Measurements from ENCODE around the gene ZCCHC14. TPM values are rescaled to one million over a fixed set of nuclear protein-coding genes. Genes with fewer than 3 reads are reported as not detected.

ZCCHC14 gene
- total RNA-seq, 2 experiments from 2014 or later = 5.5 to 5.7 TPM

Other genes with a start within 250 kb of the ZCCHC14 start
- 10 to 100 TPM in 1 of 2 experiments, 1 to 10 TPM in 1; 9.9 to 11.4 TPM for gene C16orf95, start 175.6 kb downstream of the ZCCHC14 start, total RNA-seq
- gene FBXO31, start 109.2 kb downstream of the ZCCHC14 start, total RNA-seq = 10 to 100 TPM; 35.6 to 38.3 TPM
- 10 to 100 TPM; 55.6 to 57.0 TPM for gene MAP1LC3B, start 100.7 kb downstream of the ZCCHC14 start, total RNA-seq
- gene JPH3, start 109.5 kb upstream of the ZCCHC14 start, total RNA-seq = under 1 TPM; 0.08 to 0.10 TPM